ENCODE measurements around the gene TNFRSF19.

TNFRSF19 gene

GRCh38 chr13:23707674-23708073, 137.5 kb downstream of the TNFRSF19 start:
- Histone ChIP-seq H3K36me3 (ENCODE audit: control insufficient read depth in 2 of 2, insufficient read depth in 1 of 2, low read length in 2 of 2) (no peaks in the 10 kb centered on the region), H3K9me3 (ENCODE audit: control insufficient read depth, insufficient read depth, low read depth, low read length) (no peaks in the 10 kb centered on the region), H3K4me3 (ENCODE audit: low read depth, low read length) (no peak overlapping the region), H3K4me1 (ENCODE audit: control insufficient read depth, insufficient read depth, low read length) (no peaks in the 10 kb centered on the region), H3K27ac (ENCODE audit: extremely low read depth, low read depth, low read length) (no peak overlapping the region)
- ChIA-PET CTCF (interaction anchor here (0.6 to 1.5 kb wide), 7 partner anchors 11 to 347 kb away, joined by 3 to 7 read pairs (median 6); no protein-coding TSS in a partner anchor), POLR2A (no interaction called here)
- TF ChIP-seq ZNF654 (tag by site-specific recombination; IDR thresholded peaks at IDR 0.05; ENCODE audit: low read depth) (peak; percentile 20; the same call in 1 of the 2 replicates), ZNF623 (tag by site-specific recombination; IDR thresholded peaks at IDR 0.05) (peak; percentile 56), ZBTB44 (tag by site-specific recombination; IDR thresholded peaks at IDR 0.05) (no peak)

- no peaks in the 10 kb centered on the region for H3K4me1 ChIP-seq (ENCODE audit: control insufficient read depth, insufficient read depth, low read length)
- TF ChIP-seq YY2 (tag by site-specific recombination; IDR thresholded peaks at IDR 0.05) (no peak), ZNF785 (tag by site-specific recombination; IDR thresholded peaks at IDR 0.05) (no peak), ZNF585B (tag by site-specific recombination; IDR thresholded peaks at IDR 0.05) (peak; percentile 64), ZNF654 (tag by site-specific recombination; IDR thresholded peaks at IDR 0.05; ENCODE audit: low read depth) (0 out of 2 replicates have a peak, but pooled peaks have one; percentile 6)
- H3K9me3 ChIP-seq (ENCODE audit: control insufficient read depth, insufficient read depth, low read depth, low read length): no peaks in the 10 kb centered on the region
- no peaks in the 10 kb centered on the region for H3K36me3 ChIP-seq (ENCODE audit: control insufficient read depth in 2 of 2, insufficient read depth in 1 of 2, low read length in 2 of 2)
- ChIA-PET CTCF (interaction anchor here (0.7 kb wide), 1 partner anchor 243 kb away, joined by 3 read pairs; no protein-coding TSS in a partner anchor), POLR2A (no interaction called here)
- H3K4me3 ChIP-seq (ENCODE audit: low read depth, low read length): no peak overlapping the region
- no peak overlapping the region for H3K27ac ChIP-seq (ENCODE audit: extremely low read depth, low read depth, low read length)
Observed at GRCh38 chr13:23709536-23709935, 139.3 kb downstream of the TNFRSF19 start.

GRCh38 chr13:23710366-23710765, 140.2 kb downstream of the TNFRSF19 start:
- H3K9me3 ChIP-seq (ENCODE audit: control insufficient read depth, insufficient read depth, low read depth, low read length): no peaks in the 10 kb centered on the region
- POLR2A ChIA-PET: no interaction called here

More at GRCh38 chr13:23710366-23710765, 140.2 kb downstream of the TNFRSF19 start:
- no peak for TF ChIP-seq ZBTB8A (tag by site-specific recombination; IDR thresholded peaks at IDR 0.05)
- TF ChIP-seq REPIN1 (tag by site-specific recombination; IDR thresholded peaks at IDR 0.05; ENCODE audit: low read depth): no peak
- TF ChIP-seq ZNF792 (tag by site-specific recombination; IDR thresholded peaks at IDR 0.05): no peak
- no peak for TF ChIP-seq ZNF423 (tag by site-specific recombination; IDR thresholded peaks at IDR 0.05)
- TF ChIP-seq OVOL3 (tag by site-specific recombination; IDR thresholded peaks at IDR 0.05): no peak
- no peak for TF ChIP-seq ZNF449 (tag by site-specific recombination; IDR thresholded peaks at IDR 0.05)
- TF ChIP-seq ZNF366 (tag by site-specific recombination; conservative IDR thresholded peaks at IDR 0.05): no peak
- TF ChIP-seq ZNF324 (tag by site-specific recombination; IDR thresholded peaks at IDR 0.05): no peak
- no peak for TF ChIP-seq ZNF239 (tag by site-specific recombination; IDR thresholded peaks at IDR 0.05)
- no peak for TF ChIP-seq ZEB2 (tag by site-specific recombination; IDR thresholded peaks at IDR 0.05)
- TF ChIP-seq ZNF121 (tag by site-specific recombination; IDR thresholded peaks at IDR 0.05): no peak
- TF ChIP-seq ZNF791 (tag by site-specific recombination; IDR thresholded peaks at IDR 0.05): no peak
- no peak for TF ChIP-seq ZNF513 (tag by site-specific recombination; IDR thresholded peaks at IDR 0.05)
- Histone ChIP-seq H3K4me3 (ENCODE audit: low read depth, low read length) (no peak overlapping the region), H3K27ac (ENCODE audit: extremely low read depth, low read depth, low read length) (no peak overlapping the region), H3K4me1 (ENCODE audit: control insufficient read depth, insufficient read depth, low read length) (no peaks in the 10 kb centered on the region), H3K36me3 (ENCODE audit: control insufficient read depth in 2 of 2, insufficient read depth in 1 of 2, low read length in 2 of 2) (no peaks in the 10 kb centered on the region)
- CTCF ChIA-PET: no interaction called here

Data from HEK293 (cell line).